GM18867 (cell line): ENCODE measurements around the gene ALG13.
"Not testable (repeated sequence)": the region's sequence is repeated elsewhere in the genome, so short reads cannot be mapped to it uniquely, and the experiment has no call there.

Experiments
- ATAC-seq: cut with Tn5 transposase; IDR thresholded peaks from one replicate; pipeline ENCODE4 v1.9.1; 2021; ENCODE audit warnings: mild to moderate bottlenecking, moderate library complexity; ENCODE audit not compliant: unreplicated experiment

ALG13 gene

DNA sequence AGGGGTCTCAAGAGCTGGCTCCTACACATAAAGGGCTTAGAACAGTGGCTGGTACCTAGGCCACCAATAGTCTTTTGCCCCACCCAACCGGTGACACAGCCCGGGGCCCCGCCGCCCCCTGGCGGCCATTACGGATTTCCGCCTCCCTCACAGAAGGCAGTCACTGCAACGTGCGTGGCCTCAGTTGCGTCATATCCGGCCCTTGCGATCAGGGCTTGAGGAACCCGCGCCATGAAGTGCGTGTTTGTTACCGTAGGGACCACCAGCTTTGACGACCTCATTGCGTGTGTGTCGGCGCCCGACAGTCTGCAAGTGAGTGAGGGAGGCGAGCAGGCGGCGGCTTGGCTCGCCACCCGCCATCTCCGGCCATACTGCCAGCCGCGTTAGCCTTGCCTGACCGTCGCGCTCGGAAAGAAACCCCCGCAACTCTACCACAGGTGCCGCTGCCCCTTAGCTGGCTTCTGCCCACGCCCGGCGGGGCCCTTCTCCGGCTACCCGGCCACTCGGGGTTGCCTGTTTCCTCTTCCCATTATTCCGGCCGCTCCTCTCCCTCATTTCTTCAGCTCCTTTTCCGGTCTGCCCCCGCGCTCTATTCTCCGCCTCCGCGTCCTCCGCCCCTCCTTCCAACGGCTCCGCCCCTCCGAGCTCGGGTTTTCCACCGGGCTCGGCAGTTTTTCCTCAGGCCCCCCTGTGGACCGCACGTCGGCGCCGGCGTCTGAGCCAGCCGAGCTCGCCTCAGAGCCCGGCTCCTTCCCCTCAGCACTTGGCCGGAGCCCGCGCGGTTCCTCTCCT is at the start of gene ALG13:
Gene ALG13, plus strand, starts transcription at position 183 of the 792 bp plus-strand sequence. Its CDS starts 49 bp downstream, at position 232.
- peak; percentile 99 for ATAC-seq

DNA sequence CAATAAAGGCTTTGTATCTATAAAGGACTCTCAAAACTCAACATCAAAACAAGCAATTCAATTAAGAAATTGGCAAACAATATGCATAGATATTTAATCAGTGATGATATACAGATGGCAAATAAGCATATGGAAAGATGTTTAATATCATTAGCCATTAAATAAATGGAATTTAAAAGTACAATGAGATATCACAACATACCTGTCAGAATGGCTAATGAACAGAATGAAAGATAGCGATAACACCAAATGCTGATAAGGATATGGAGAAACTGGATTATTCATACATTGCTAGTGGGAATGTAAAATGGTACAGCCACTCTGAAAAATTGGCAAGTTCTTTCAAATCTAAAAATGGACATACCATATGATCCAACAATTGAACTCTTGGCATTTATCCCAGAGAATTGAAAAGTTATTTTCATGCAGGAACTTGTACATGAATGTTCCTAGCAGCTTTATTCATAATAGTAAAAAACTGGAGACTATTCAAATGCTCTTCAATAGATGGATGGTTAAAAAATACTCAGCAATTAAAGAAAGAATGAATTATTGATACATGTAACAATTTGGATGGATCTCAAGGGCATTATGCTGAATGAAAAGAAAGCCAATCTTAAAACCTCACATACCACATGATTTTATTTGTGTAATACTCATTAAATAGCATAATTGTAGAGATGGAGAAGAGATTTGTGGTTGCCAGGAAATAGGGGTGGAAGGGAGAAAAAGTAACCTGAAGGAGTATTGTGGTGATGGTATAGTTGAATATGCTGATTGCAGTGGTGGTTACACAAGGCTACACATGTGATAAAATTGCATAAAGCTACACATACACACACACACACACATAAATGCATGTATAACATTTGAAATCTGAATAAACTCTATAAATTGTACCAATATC is 45.9 kb upstream of the ALG13 start:
- no peak for ATAC-seq

DNA sequence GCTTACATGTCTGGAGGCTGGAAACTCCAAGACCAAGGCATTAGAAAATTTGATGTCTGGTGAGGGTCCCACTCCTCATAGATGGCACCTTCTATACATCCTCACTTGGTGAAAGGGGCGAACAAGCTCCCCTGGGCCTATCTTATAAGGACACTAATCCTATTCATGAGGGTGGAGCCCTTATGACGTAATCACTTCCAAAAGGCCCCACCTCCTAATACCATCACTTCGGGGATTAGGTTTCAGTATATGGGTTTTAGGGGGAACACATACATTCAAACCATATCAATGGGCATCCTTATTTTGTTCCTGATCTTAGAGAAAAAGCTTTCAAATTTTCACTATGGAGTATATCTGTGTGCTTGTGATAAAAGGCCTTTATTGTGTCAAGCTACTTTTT is 39.0 kb upstream of the ALG13 start:
- no peak for ATAC-seq

DNA sequence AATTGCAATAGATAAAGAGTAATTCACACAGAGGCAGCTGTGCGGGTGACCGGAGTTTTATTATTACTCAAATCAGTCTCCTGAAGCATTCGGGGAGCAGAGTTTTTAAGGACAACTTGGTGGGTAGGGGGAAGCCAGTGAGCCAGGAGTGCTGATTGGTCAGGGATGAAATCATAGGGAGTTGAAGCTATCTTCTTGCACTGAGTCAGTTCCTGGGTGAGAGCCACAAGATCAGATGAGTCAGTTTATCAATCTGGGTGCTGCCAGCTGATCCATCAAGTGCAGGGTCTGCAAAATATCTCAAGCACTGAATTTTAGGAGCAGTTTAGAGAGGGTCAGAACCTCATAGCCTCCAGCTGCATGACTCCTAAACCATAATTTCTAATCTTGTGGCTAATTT is 35.8 kb upstream of the ALG13 start:
- not testable (repeated sequence) for ATAC-seq

DNA sequence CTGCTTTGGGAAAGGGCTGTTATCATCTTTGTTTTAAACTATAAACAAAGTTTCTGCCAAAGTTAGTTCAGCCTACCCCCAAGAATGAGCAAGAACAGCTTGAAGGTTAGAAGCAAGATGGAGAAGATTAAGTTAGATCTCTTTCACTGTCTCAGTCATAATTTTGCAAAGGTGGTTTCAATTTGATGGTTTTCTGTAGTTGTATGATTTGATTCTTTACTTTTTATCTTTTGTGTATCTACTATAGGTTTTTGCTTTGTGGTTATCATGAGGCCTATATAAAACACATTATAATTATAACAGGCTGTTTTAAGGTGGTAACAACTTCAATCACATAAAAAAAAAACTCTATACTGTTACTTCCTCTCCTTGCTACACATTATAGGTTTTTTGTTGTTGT is 35.4 kb upstream of the ALG13 start:
- no peak for ATAC-seq

DNA sequence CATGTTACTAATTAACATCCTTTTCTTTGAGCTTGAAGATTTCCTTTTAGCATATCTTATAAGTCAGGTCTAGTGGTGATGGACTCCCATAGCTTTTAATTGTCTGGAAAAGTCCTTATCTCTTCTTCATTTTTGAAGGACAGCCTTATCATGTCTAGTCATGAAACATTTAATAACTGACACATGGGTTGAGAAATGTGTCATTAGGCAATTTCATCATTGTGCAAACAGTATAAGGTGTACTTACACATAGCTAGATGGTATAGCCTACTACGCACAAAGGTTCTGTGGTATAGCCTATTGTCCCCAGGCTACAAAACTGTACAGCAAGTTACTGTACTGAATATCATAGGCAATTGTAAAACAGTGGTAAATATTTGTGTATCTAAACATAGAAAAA is 34.5 kb upstream of the ALG13 start:
- ATAC-seq = no peak

DNA sequence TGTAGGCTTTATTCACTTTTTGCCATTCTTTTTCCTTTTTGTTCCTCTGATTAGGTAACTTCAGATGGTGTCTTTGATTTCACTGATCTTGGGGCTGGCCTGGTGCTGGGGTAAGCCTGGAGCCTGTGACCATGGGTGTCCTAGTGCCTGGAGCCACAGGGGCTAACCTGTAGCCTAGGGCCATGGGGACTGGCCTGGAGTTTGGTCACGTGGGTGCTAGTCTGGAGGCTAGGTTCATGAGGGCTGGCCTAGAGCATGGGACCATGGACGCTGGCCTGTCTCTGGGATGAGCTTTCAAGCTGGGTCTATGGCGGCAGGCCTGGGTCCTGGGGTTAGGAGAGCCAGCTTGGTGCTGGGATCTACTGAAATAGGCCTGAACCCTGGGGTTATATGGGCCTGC is 32.2 kb upstream of the ALG13 start:
- no peak for ATAC-seq

DNA sequence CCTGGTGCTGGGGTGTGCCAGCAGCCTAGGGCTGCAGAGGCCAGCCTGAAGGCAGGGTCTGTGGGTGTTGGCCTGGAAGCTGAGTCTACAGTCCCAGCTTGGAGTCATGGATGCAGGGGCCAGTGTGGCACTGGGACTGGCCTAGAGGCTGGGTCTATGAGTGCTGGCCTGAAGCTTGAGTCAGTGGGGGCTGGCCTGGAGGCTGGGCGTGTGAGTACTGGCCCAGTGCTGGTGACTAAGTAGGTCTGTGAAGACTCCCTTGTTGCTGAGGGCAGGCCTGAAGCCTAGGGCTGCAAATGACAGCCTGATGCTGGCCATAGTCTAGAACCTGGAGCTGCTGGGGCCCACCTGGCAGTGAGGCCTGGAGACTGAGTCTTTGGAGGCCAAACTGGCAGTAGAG is 31.3 kb upstream of the ALG13 start:
- no peak for ATAC-seq

DNA sequence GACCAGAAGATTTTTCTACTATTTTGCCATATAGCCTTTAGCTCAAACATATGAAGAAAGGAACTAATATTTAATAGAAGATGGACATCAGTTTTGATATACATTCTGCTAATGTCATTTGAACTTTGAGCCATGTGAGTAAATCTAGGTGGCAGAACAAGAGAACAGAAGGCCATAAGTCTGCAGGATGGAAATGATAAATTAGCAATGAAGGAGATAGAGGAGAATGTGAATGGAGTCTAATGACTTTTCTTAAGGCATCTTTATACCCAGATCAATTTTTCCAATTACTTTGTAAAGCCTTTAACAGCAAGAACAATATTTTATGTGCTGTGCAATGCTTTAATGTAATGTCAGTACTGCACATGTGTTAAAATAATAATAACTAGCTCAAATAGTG is 30.1 kb upstream of the ALG13 start:
- ATAC-seq = no peak

DNA sequence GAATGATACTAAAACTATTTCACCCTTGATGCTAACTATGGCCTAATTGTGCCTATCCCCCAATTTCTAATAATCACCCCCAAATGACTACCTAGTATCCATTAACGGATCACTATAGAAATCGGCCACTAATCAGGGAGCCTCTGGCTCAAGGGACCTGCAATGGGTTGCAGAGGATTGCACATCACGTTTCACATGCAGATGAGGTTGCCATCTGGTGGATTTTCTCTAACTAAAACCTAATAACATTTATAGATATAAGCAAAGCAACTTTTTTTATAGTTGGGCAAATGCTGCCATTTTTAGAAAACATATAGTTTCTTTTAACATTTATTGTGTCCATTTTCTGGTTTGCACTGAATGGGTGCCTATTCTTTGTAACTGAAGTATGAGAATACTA is 28.3 kb upstream of the ALG13 start:
- ATAC-seq = no peak

DNA sequence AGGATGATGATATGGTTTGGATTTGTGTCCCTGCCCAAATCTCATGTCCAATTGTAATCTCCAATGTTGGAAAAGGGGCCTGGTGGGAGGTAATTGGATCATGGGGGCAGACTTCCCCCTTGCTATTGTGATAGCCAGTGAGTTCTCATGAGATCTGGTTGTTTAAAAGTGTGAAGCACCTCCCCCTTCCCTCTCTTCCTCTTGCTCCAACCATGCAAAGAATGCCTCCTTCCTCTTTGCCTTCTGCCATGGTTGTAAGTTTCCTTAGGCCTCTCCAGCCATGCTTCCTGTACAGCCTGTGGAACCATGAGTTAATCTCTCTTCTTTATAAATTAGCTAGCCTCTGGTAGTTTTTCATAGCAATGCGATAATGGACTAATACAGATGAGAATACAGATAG is 19.7 kb upstream of the ALG13 start:
- ATAC-seq = no peak

DNA sequence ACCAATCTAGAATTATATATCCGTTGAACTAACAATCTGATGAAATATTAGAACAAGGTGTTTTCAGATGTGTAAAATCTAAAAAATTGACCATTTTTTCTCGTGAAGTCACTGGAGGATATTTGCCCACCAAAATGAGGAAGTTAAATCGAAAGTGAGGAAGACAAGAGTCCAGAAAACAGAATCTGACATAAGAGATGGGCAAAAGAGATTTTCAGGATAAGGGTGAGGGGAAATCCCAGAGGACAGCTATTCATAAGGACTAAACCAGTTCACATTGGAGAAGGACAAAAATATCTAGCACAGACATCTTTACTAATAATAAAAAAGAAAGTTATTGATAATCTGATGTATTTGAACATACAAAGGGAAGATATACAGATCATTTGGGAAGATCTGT is 18.7 kb upstream of the ALG13 start:
- ATAC-seq = no peak

DNA sequence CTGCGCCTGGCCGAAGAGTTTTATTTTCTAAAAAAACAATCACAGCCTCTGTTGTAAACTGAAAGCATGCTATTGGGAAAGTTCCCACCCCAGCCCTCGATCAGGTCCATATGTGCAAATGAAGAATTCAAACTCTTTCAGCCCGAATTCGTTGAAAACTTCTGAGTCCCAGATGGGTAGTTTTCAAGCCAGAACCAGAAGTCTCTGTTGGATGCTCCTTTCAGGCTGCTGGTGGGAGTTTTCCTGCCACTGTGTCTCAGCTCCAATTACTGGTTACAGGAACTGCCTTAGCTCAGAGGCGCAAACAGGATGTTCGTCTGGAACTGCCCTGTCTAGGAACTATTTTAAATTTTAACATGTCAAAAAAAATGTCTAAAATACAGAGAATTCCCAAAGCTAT is 9.3 kb upstream of the ALG13 start:
- no peak for ATAC-seq

DNA sequence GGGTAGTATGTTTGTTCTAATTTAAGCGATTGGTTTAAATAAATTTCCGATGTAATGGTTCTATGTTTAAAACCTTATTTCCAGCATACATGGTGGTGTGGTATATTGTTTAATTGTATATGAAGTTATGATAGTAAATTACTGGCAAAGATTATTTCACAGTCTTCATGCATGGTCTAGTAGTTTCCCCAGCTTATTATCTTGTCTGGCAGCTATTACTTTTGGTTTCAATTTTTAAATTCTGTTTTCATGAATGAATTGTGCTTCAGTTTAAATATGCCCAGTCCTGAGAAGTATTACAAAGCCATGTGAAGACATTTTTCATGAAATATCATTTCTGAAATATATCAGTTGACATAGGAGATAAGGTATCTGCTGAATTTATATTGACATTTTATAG is 6.3 kb downstream of the ALG13 start:
- peak; percentile 63 for ATAC-seq

DNA sequence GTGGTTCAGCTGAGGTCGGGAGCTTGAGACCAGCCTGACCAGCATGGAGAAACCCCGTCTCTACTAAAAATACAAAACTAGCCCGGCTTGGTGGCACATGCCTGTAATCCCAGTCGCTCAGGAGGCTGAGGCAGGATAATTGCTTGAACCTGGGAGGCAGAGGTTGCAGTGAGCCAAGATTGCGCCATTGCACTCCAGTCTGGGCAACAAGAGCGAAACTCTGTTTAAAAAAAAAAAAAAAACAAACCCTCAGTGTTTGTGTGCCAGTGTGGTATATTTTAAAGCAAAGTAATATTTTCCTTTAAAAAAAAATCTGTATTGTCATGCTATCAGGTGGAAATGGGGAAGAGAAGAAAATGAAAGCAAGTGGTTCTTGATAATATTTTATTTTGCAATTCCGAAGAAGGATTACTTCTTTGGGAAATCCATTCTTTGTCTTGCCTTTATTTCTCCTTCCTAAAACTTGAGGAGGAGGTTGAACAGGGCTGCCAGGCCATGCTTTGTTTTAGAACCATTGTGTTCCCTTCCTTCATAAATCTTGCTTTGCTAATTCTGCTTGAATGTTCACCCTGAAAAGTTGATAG is 14.4 kb downstream of the ALG13 start:
- no peak for ATAC-seq

DNA sequence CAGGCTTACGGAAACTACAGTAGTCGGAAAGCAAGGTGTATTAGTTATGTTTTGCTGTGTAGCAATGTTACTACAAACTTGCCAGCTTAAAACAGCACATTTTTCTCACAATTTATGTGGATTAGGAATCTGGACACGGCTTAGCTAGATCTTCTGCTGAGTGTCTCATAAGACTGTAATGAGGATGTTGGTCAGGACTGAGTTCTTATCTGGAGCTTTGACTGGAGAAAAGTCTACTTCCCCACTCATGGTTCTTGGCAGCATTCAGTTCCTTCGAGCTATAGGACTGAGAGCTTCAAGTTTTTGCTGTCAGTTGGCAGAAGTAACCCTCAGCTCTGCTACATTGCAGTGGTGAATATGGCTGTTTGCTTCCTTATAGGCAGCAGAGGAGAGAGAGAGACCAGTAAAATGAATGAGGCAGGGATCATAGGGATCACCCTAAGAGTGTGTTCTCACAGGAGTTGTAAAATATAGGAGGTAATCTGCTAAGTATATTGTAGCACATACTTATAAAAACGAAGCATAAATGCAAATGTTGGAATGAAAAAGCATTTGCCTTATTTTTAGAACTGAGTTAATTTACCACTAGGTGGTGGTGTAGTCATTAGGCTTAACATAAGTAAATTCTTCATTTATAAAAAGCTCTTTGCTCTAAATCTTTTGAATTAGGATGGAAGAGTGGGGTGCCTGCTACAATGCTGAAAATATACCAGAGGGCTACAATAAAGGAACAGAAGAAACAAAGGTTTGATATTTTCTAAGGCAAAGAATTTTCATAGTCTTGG is 38.6 kb downstream of the ALG13 start:
- ATAC-seq = no peak

DNA sequence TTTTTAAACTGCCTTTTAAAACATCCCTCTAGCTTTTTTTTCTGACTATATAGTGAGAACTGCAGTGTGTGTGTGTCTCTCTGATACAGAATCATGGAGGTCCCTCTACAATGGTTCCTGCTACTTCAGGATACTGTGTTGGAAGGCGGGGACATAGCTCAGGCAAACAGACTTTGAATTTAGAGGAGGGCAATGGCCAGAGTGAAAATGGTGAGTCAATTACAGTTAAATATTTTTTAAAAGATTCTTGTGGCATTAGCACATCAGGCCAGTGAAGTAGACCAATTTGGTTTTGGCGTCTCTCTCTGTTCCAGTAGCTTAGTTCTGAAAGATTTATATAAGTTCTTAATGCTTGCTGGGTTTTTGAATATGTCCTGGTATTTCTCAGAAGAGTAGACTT is 47.1 kb downstream of the ALG13 start:
- no peak for ATAC-seq

DNA sequence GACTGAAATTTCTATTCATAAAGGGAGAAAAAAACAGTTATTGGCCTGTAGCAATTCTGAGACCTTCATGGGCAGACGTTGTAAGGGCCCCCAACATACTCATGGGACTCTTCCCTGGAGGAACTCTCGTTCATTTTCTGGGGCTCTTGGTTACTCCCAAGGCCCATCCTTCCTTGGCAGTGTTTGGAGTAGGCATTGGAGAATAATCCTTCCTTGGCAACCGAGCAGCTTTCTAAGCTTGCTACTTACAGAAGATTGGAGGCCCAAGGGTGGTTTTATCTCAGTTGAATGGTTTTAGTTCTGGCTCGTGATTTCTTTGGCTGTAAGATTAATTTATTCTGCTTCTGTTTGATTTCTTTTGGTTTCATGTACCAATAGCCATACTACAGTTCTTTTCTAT is 50.4 kb downstream of the ALG13 start:
- ATAC-seq = no peak

DNA sequence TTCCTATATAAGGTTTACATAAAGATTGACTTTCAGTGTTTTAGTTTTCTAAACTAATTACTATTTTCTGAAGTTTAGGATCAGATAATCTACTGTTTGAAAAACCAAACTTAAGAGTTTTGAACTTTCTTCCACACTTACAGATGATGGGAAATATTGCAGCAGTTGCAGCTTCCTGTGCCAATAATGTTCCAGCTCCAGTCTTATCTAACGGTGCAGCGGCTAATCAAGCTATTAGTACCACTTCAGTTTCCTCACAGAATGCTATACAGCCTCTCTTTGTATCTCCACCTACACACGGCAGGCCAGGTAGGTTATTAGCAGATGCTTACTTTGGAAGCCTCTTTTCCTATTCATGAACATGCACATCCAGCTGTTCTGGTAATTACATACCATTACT is 55.6 kb downstream of the ALG13 start:
- no peak for ATAC-seq

DNA sequence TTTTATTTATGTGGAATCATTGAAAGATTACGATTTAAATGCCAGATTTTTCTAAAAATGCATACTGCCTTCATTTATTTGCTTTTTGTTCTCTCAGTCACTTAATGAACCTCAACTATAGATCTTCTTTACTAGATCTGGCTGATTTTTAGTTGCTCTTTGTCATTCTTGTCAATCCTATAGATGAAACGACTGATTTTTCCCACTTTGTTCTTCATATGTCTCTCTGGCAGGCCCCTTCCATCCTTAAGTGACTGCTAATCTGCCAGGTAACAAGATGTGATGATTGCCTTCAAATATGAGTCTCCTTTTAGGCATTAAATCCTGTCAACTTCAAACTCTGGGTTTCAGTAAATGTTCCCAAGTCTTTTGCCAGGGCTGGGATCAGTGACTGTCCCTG is 61.0 kb downstream of the ALG13 start:
- no peak for ATAC-seq

DNA sequence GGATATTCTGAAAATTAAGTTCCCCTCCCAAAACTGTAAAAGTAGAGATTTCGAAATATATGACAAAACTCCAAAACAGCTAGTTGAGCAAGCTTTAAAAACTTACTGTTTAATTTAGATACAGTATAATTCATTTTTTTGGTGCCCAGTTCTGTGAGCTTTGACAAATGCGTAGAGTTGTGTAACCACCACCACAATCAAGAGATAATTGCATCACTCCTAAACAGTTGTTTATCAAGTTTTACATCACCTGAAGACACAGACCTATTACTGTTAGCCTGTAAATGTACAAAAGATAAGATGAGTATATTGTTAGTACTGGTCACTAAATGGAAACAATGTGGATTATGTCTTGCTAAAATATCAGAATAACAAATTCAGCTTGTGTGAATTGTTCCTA is 62.3 kb downstream of the ALG13 start:
- no peak for ATAC-seq
